SKM-1 (cell line): ENCODE data around the gene SPTB.
"Not testable (repeated sequence)": the region's sequence is repeated elsewhere in the genome, so short reads cannot be mapped to it uniquely, and the experiment has no call there.

Experiments
- DNase-seq: peaks from one replicate; lab custom pipeline; 2025; ENCODE audit not compliant: unreplicated experiment; lab: John Stamatoyannopoulos, UW

Gene SPTB

DNA sequence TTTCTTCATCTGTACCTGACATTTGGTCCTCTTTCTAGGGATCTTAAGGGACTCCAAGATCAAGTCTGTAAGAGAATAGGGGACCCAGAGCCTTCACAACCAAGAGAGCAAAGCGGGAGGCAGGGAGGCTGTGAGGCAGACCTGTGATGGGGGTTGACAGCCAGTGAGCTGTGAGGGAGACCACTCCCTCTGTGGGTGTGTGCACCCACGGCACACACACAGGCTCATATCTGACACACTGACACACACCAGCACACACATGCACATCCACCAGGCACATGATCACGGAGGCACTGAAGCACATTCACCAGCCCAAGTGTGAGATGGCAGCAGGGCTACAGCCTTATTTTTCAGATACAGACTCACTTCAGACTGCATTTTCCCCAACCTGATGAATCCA lies 55.2 kb downstream of the SPTB start:
- DNase-seq: no peak

DNA sequence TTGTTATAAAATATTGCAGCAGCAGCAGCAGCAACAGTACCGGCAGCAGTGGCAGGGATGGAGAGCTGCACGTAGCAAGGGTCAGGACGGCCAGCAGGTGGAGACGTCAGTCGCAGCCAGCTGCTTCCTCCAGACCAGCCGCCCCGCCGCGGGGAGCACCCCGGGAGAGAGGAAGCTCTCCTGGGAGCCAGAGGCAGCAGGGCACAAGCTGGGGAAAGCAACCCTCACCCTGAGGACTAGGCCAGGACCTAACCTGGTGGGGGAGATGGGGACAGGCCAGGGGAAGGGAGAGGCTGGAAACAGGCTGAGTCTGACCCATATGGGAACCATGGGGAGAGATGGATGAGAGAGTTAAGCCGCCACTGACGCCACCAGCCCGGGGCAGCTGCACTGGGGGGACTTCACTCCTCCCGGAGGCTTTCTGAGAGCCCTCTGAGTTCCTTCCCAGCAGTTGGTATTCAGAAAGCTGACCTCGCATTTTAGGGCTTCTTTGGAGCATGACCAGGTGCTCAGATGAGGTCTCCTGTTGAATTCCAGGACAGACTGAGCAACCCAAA lies 56.3 kb downstream of the SPTB start:
- DNase-seq: peak; percentile 9

DNA sequence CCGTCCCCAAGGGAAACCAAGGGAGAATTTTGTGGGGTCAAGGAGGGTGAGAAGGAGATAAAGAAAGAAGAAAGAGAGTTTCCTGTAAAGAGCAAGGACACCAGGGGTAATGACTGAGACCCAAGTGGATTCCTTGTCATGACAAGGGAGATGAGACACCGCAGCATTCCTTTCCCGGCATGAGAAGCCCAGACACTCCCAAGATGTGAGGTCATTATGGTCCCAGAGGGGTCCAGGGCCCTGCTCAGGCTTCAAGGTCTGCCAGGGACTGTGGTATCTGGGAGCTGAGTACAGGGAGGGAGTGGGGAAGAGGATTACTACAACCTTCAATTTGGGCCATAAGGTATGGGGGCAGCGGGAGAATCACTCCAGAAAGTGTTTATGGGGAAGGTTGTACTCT lies 58.1 kb downstream of the SPTB start:
- no peak for DNase-seq

DNA sequence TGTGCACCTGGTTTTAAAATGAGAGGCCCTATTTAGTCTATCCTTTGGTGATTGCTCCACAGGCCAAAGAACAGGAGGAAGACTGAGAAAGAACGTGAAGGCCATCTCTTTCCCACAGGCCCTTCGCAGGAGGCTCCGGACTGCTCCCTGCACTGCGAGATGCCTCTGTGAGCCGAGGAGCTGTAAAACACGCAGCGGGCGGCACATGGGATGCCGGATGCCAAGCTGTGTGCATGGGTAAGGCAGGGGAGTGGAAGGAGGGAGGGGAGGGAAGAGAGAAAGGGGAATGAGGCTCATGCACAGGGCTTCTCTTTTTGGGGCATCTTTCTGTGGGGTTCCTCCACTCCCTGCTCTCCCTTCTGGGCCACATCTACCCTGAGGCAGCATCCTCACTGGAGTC lies 61.6 kb downstream of the SPTB start:
- DNase-seq: no peak

DNA sequence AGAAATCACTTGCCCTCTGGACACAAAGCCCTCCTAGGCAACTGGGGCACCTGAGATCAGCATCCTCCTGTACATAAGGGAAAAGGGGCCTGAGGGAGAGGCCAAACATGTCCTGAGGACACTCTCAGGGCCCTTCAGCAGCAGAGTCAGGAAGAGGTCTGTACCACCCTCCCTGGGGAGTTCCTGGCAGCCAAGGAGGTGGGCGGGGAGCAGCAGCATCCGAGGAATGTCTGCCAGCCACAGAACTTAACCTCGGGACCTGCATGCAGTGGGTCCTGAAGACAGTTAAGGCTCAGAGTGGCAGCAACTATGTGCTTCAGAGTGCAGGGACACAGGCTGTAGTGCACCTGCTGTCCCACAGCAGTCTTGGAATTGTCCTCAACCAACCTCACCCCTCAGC lies 62.1 kb downstream of the SPTB start:
- DNase-seq: no peak

DNA sequence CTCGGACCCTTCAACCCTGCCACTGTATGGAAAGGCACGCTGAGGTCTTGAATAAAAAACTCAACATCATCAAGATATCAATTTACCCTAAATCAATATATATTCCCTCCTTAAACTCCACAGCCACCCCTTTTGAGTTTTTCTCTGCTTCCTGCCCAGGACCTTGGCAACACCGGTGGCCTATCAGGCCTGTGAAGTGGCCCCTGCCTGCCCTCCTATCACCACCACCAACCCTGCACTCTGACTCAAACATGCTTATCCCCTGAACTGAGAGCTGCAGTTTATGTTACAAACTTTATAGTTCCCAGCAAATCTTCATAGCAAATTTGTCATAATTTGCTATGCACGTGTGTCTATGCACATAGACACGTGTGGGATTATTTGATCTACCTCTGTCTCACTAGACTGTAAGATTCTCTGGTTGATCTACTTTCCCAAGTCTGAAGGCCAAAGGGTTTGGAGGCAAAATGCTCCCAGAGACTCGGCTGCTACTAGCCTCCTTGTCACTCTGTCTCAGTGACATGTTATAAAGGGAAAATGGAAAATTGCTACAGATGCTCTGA lies 63.4 kb downstream of the SPTB start:
- DNase-seq: no peak

DNA sequence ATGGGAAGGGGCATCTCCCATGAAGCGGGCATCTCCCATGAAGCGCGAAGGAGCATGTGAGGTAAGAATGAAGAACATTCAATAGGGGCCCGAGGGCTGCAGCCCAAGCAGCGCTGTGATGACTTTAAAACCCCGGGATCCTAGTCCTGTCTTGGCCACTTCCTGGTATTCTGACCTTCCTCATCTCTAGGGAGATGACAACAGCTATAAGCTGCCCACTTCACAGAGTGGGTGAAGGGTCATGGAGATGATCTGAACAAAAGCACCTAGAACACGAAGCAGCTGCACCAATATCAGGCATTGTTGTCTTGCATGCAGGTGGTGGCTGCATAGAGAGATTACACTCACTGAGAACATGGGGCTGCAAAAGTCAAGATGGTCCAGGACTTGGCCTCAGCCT lies 64.5 kb downstream of the SPTB start:
- no peak for DNase-seq

DNA sequence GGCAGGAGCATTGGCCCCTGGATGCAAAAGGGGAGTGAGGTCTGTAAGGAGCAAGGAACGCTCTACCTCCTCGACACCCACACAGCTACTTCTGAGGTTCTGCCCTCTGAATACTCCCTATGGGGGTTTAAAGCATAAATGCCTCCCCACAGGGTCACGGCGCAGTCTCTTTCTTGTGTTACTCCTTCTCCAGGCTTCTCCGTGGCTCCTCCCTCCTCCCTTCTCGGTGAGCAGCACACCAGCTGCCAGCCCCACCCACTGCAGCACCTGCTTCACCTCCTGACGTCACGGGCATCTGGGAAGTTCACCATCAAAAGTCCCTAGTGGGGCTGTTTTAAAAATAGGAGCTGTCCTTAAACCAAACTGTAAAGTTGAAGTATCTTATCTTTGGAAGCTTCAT lies 67.3 kb downstream of the SPTB start:
- no peak for DNase-seq

DNA sequence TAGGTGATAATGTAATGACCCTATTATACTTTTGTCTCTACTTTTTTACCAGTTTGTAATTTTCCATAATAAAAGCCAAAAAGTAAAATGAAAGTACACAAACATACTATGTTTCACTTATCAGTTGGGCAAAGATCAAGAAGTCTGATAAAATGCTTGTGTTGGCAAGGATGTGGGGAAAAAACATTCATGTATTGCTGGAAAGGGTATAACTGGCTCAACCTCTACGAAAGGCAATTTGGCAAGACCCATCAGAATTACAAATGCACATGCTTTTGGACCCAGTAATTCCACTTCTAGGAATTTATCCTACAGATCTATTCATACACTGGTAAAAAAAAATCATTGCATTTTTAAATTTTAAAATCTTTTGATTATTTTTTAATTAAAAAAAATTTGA lies 68.0 kb downstream of the SPTB start:
- DNase-seq: no peak

DNA sequence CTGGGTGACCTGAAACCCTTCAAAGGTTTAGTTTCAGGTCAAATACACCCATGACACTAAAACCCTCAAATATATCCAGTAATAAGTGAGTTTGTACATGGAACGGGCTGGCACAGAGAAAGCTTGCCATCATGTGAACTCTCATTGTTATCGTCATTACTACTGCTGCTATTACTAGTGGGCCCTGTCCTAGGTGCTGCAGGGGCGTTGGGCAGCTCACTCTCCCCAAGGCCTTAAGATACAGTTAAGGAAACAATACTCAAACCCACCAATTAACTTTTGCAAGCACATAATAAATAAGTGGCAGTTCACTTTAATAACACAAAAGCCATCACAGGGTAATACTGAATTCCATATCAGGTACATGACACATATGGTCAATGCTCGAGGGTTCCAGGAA lies 71.3 kb downstream of the SPTB start:
- no peak for DNase-seq

DNA sequence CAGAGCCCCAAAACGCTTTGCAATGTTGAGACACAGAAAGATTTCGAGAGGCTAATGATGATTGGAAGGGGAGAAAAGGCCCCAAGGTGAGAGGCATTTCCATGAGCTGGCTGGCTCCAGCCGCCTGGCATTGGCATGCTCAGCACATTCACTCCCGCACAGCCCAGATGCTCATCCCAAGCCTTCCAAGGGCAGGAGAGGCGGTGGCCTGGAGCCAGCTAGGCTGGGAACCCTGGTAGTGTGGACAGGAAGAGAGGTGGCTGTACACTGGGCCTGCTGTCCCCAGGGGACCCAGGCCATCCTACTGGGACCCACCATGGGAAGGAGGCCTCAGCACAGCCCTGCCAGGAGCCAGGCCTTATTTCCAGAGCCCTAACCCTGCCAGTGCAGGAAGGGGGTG lies 72.2 kb downstream of the SPTB start:
- no peak for DNase-seq

DNA sequence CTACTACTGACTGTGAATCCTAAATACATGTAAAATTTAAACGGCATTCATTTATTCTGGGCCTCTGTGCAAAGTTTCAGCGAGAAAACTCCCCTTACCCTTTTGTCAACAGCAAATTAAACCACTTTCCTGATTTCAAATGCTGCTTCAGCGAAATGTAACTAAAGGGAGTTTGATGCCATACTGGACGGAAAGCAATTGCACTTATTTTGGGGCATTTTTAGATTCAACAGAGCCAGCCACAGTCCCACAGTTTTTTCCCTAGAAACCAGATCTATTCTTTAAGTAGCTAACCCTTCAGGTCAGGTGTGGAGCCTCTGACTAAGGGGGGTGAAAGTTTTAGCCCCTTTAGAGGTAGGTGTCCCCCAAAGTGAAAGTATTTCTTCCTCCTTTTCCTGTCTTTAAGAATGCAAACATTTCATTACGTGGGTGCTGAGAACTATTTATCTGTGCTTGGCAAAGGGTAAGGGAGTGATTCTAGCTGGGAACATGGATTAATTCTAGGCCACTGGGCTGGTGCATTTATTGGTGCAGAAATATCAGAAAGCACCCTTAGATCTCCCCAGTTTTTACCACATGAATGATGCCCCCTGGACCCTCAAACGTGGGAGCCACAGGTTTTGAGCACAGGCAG lies 72.7 kb downstream of the SPTB start:
- DNase-seq: no peak

DNA sequence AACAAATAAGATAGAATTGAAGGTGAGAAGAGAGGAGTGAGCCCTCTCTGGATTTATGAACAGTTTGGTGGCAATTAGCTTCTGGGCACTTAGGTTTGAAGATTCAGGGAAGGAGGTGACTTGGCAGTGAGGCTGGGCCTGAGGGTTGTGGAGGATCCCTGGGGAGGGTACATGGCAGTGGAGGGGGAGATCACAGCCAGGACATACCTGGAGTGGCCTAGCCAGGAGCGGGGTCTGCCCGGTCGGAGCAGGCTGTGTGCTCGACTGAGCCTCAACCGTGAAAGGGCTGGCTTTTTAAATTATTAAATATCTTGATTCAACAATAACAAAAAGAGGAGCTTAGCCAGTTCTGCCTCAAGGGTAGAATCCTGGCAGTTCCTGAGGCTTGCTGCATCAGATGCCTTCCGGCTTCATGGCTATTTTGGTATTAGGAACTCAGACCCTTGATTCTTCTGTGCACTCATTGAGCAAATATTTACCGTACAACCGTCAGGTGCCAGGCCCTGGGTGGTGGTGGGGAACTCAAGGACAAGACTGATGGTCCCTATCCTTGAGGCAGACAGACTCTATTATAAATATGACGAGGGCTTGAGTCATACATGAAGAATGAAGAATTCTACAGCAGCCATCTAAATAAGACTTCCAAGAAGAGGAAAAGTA lies 73.4 kb downstream of the SPTB start:
- DNase-seq: no peak

DNA sequence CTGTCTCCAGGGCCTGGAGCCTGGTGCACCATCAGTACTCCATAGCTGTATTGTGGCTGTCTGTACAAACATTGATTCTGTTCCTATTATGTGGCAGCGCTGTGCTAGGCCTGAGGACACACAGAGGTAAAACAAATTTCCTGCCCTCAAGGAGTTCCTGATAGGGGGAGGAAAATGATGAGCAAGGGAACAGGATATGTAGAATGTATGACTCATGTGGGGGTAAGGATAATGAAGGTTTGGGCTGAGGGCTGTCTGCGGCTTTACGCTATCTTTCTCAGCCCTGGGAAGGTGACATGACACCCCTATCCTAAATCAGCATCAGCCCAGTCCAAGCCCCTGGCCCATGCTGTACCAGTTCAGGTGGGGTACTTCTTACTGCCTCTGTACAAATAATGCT lies 74.1 kb downstream of the SPTB start:
- not testable (repeated sequence) for DNase-seq

DNA sequence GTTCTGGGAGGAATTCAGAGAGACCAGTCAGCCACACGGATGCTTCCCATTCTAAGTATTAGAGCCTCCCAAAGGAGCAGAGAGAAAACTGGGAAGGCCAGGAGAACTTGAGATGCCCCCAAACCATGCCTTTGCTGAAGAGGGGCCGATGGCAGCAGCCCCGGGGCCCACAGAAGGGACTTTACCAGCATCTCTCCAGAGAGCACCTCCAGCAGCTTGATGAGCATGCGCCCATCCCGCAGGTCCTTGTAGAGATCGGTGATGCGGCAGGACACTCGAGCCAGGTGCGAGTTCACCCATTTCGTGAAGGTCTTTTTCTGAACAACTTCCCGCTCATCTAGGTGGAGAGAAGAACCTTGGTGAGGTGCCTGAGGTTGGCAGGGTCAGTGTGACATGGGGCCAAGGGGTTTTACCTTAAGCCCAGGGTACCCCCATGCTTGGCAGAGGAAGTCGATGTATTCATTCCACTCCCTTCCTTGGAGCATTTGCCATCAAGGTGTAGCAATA lies 74.9 kb downstream of the SPTB start:
- DNase-seq: no peak

DNA sequence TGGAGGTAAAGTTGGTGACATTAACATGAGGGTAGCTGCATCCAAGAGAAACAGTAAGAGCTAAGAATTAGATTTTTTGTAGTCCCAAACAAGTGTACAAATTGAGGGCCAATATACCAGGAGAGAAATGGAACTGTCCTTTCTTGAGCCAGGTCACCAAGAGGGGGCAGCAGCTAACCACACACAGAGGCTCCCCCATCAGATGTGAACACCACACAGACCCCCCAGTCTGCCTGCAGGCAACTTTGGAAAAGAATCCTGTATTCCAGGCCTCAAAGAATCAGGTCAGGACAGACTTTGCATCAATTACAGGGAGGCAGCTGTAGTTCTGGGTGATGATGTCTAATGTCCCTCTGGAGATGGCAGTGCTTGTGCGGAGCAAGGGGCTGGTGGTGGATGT lies 77.9 kb downstream of the SPTB start:
- no peak for DNase-seq

DNA sequence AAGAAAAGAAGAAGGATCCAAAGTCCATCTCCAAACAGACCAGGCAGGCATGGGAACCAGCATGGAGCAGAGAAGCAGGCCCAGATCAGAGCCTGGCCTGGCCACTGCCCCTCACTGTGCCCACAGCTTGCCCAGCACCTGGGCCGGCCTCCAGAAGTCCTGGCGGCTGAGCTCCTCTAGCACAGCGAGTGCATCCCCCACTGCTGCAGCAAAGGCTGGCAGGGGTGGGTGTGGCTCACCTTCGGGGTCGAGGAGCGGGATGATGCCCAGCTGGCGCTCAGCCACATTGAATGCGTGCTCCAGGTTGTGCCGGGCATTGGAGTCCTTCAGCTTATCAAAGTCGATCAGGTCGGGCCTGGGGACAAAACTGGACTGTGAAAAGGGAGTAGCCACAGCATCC lies 78.7 kb downstream of the SPTB start:
- DNase-seq: no peak

DNA sequence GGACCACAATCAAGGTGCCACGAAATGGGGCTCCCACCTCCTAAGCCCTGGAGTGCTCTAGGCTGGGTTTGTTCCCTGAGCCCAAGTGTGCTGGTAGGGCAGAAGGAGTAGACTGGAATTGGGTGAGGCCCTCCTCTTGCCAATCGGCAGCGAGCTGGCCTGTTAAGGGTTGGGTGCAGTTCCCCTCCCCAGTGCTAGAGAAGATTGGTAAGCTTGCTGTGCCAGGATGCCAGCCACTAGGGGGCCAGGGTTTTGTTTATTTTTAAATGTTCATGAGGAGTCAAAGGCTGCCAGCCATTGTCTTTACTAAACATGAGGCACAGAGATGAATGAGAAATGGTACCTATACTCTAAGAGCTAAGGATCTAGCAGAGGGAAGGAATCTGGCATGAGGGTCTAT lies 79.7 kb downstream of the SPTB start:
- no peak for DNase-seq

DNA sequence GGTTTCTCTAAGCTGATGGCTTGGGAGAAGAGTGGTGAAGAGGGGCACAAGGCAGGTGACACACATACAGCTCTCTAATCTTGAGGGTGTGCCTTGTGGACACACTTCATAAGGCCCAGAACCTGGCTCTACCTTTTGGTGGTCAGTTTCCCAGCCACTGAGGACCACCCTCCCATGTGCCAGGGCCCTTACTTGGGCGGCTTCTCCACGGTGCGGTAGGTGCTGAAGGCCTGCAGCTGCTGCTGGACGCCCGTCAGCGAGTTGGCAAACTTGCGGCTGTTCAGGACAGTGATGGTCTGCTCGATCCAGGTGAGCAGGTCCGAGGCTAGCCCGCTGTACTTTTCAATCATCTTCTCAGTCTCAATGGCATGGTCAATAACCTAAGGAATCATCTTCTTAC lies 80.2 kb downstream of the SPTB start:
- no peak for DNase-seq

DNA sequence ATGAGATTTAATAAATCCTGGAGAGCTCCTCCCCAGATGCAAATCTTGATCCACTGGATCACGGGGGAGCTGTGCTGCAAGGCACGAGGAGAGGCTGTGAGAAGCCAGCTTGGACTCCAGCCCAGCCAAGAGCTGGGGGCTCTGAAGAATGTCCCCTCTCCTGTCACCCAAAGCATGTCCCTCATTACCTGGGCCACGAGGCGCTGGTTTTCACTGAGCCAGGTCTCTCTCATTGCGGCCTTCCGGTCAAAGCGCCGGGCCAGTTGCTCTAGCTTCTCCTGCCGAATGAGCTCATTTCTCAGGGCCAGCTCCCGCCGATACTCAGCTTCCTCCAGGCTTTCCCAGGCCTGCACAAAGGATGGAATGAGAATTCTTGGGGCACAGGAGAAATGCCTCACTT lies 83.3 kb downstream of the SPTB start:
- DNase-seq: no peak

DNA sequence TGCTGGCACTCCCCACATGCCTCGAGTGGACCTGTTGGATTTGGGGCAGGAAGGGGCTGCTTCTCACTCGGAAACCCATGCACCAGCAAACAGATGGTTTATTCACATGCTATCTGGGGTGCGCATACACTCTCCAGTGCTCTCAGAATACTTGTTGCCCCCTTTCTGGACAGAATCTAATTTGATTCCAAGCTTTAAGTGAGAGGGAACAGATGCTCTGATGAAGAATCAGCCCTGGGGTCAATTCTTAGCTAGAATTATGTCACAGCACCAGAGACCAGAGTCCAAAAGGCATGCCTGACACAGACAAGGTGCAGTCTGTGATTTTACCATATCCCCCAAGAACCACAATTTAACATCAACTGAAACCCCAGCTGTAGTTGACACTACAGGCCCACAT lies 83.8 kb downstream of the SPTB start:
- no peak for DNase-seq

DNA sequence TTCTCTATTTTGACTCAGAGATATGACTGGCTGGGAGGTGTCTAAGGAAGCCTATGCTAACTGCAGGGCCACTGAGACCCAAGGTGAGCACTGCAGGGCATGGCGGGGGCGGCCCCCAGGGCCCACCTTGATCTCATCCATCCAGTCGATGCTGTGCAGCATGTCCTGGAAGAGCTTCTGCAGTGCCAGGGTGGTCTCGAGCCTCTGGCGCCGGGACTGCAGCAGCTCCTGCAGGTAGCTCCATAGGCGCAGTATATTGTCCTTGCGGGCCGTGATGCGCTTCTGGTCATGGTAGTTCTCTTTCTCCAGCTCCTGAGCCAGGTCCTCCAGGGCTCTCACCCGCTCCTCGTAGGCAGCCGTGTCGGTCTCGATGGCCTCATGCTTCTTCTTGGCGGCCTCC lies 84.5 kb downstream of the SPTB start:
- DNase-seq: no peak
